Measurements from ENCODE around the gene ZNF710.

ZNF710 gene

GRCh38 chr15:89963301-89964231 is 37.6 kb upstream of the ZNF710 start:
- no peak overlapping the region for H4K91ac ChIP-seq (ENCODE audit: low read depth, low read length)
- no peaks in the 10 kb centered on the region for H3K27me3 ChIP-seq (ENCODE audit: insufficient read depth, low read length)
- DNase-seq = peak in 1 of 2 donors; percentile 18
- no peak overlapping the region for H3K23ac ChIP-seq (ENCODE audit: low read length)
- no peaks in the 10 kb centered on the region for H3K79me2 ChIP-seq (ENCODE audit: control insufficient read depth, insufficient read depth, low read length, poor library complexity)
- no peak overlapping the region for H3K27ac ChIP-seq (ENCODE audit: low read depth, low read length)
- no peaks in the 10 kb centered on the region for H3K36me3 ChIP-seq (ENCODE audit: control insufficient read depth in 1 of 2, insufficient read depth in 2 of 2, low read length in 2 of 2)
- H3K4ac ChIP-seq (ENCODE audit: low read depth, low read length) = no peak overlapping the region
- no peak overlapping the region for H2AFZ ChIP-seq (ENCODE audit: insufficient read depth, low read length, poor library complexity)
- H4K8ac ChIP-seq (ENCODE audit: low read depth, low read length) = no peak overlapping the region
- no peak overlapping the region for H2AK5ac ChIP-seq (ENCODE audit: low read length)
- H3K9me3 ChIP-seq (ENCODE audit: insufficient read depth, low read depth, low read length) = peaks cover 2% of the 10 kb centered on the region
- no peak overlapping the region for H2BK5ac ChIP-seq (ENCODE audit: low read depth, low read length, poor library complexity)
- no peak overlapping the region for H2BK120ac ChIP-seq (ENCODE audit: insufficient read depth, low read length, poor library complexity)
- WGBS (ENCODE audit: extremely low coverage, insufficient coverage, insufficient read length) = no CpG with 5 or more reads among the region's 11 CpGs
- no peaks in the 10 kb centered on the region for H3K79me1 ChIP-seq (ENCODE audit: low read length)
- H3K18ac ChIP-seq (ENCODE audit: low read length) = no peak overlapping the region
- H3K4me2 ChIP-seq (ENCODE audit: low read length) = no peak overlapping the region
- no peak overlapping the region for H3K9ac ChIP-seq (ENCODE audit: low read length)
- H3K4me3 ChIP-seq (ENCODE audit: low read depth, low read length) = no peak overlapping the region
- no peaks in the 10 kb centered on the region for H3K4me1 ChIP-seq (ENCODE audit: control insufficient read depth in 1 of 2, insufficient read depth in 2 of 2, low read length in 2 of 2)
- no peak overlapping the region for H2BK12ac ChIP-seq (ENCODE audit: low read length)
- no peak overlapping the region for H3K14ac ChIP-seq (ENCODE audit: low read length)
- no peak overlapping the region for H4K12ac ChIP-seq (ENCODE audit: low read depth, low read length)

GRCh38 chr15:89964232-89964954 is 36.7 kb upstream of the ZNF710 start:
- H4K8ac ChIP-seq (ENCODE audit: low read depth, low read length) = no peak overlapping the region
- no peak overlapping the region for H2AK5ac ChIP-seq (ENCODE audit: low read length)
- H3K4ac ChIP-seq (ENCODE audit: low read depth, low read length) = no peak overlapping the region
- H3K9me3 ChIP-seq (ENCODE audit: insufficient read depth, low read depth, low read length) = peaks cover 2% of the 10 kb centered on the region
- no peaks in the 10 kb centered on the region for H3K27me3 ChIP-seq (ENCODE audit: insufficient read depth, low read length)
- DNase-seq = no peak
- H3K4me2 ChIP-seq (ENCODE audit: low read length) = no peak overlapping the region
- no peak overlapping the region for H3K27ac ChIP-seq (ENCODE audit: low read depth, low read length)
- no peak overlapping the region for H4K91ac ChIP-seq (ENCODE audit: low read depth, low read length)
- H2AFZ ChIP-seq (ENCODE audit: insufficient read depth, low read length, poor library complexity) = no peak overlapping the region
- no peak overlapping the region for H2BK12ac ChIP-seq (ENCODE audit: low read length)
- no peaks in the 10 kb centered on the region for H3K36me3 ChIP-seq (ENCODE audit: control insufficient read depth in 1 of 2, insufficient read depth in 2 of 2, low read length in 2 of 2)
- no peak overlapping the region for H3K9ac ChIP-seq (ENCODE audit: low read length)
- no peak overlapping the region for H2BK120ac ChIP-seq (ENCODE audit: insufficient read depth, low read length, poor library complexity)
- no peak overlapping the region for H3K18ac ChIP-seq (ENCODE audit: low read length)
- H3K79me1 ChIP-seq (ENCODE audit: low read length) = no peaks in the 10 kb centered on the region
- no peak overlapping the region for H4K12ac ChIP-seq (ENCODE audit: low read depth, low read length)
- no peak overlapping the region for H3K23ac ChIP-seq (ENCODE audit: low read length)
- no peak overlapping the region for H3K14ac ChIP-seq (ENCODE audit: low read length)
- no peaks in the 10 kb centered on the region for H3K4me1 ChIP-seq (ENCODE audit: control insufficient read depth in 1 of 2, insufficient read depth in 2 of 2, low read length in 2 of 2)
- no peaks in the 10 kb centered on the region for H3K79me2 ChIP-seq (ENCODE audit: control insufficient read depth, insufficient read depth, low read length, poor library complexity)
- H3K4me3 ChIP-seq (ENCODE audit: low read depth, low read length) = no peak overlapping the region
- WGBS (ENCODE audit: extremely low coverage, insufficient coverage, insufficient read length) = no CpG with 5 or more reads among the region's 3 CpGs
- H2BK5ac ChIP-seq (ENCODE audit: low read depth, low read length, poor library complexity) = no peak overlapping the region

DNA sequence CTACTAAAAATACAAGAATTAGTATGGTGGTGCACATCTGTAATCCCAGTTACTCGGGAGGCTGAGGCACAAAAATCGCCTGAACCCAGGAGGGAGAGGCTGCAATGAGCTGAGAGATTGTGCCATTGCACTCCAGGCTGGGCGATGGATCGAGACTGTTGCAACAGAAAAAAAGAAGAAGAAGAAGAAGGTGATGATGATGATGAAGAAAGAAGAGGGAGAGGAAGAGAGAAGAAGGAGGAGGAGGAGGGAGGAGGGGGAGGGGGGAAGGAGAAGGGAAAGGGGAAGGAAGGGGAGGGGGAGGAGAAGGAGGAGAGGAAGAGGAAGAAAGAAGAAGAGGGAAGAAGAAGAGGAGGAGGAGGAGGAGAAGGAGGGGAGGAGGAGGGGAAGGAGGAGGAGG is 33.2 kb upstream of the ZNF710 start:
- no peak for DNase-seq
- no peaks in the 10 kb centered on the region for H3K4me1 ChIP-seq (ENCODE audit: control insufficient read depth in 1 of 2, insufficient read depth in 2 of 2, low read length in 2 of 2)
- no peak overlapping the region for H2BK120ac ChIP-seq (ENCODE audit: insufficient read depth, low read length, poor library complexity)
- H3K9me3 ChIP-seq (ENCODE audit: insufficient read depth, low read depth, low read length) = no peaks in the 10 kb centered on the region
- H3K27me3 ChIP-seq (ENCODE audit: insufficient read depth, low read length) = no peaks in the 10 kb centered on the region
- no peak overlapping the region for H4K91ac ChIP-seq (ENCODE audit: low read depth, low read length)
- no peak overlapping the region for H2BK12ac ChIP-seq (ENCODE audit: low read length)
- H3K36me3 ChIP-seq (ENCODE audit: control insufficient read depth in 1 of 2, insufficient read depth in 2 of 2, low read length in 2 of 2) = no peaks in the 10 kb centered on the region
- H3K18ac ChIP-seq (ENCODE audit: low read length) = no peak overlapping the region
- no peaks in the 10 kb centered on the region for H3K79me2 ChIP-seq (ENCODE audit: control insufficient read depth, insufficient read depth, low read length, poor library complexity)
- no peak overlapping the region for H3K4ac ChIP-seq (ENCODE audit: low read depth, low read length)
- H3K23ac ChIP-seq (ENCODE audit: low read length) = no peak overlapping the region
- no peak overlapping the region for H3K14ac ChIP-seq (ENCODE audit: low read length)
- no peaks in the 10 kb centered on the region for H3K79me1 ChIP-seq (ENCODE audit: low read length)
- H3K4me3 ChIP-seq (ENCODE audit: low read depth, low read length) = no peak overlapping the region
- no peak overlapping the region for H3K27ac ChIP-seq (ENCODE audit: low read depth, low read length)
- H4K12ac ChIP-seq (ENCODE audit: low read depth, low read length) = no peak overlapping the region
- H2BK5ac ChIP-seq (ENCODE audit: low read depth, low read length, poor library complexity) = no peak overlapping the region
- no peak overlapping the region for H3K9ac ChIP-seq (ENCODE audit: low read length)
- no peak overlapping the region for H4K8ac ChIP-seq (ENCODE audit: low read depth, low read length)
- no peak overlapping the region for H3K4me2 ChIP-seq (ENCODE audit: low read length)
- no peak overlapping the region for H2AFZ ChIP-seq (ENCODE audit: insufficient read depth, low read length, poor library complexity)
- no peak overlapping the region for H2AK5ac ChIP-seq (ENCODE audit: low read length)
- 100% methylated on average over 1 of the region's 4 CpGs for whole genome bisulfite sequencing (ENCODE audit: extremely low coverage, insufficient coverage, insufficient read length)

DNA sequence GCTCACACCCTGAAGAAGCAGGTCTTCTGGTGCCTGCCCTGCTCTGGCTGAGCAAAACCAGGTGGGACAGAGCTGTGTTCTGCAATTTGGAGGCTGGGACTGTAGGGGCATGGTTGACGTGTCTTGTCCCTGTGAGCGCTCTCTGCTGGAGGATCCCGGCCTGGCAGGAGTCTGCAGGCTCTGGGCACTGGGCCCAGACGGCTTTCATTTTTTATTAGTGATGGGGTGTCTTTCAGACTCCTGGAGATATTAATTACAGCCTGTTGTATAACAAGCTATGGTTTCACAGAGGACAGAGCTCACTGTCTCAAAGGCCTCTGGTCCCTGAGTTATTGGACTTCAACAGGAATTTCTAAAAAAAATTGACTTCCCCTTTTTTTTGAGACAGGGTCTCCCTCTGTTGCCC is 29.5 kb upstream of the ZNF710 start:
- no CpG with 5 or more reads among the region's 4 CpGs for WGBS (ENCODE audit: extremely low coverage, insufficient coverage, insufficient read length)
- Histone ChIP-seq H3K9me3 (ENCODE audit: insufficient read depth, low read depth, low read length) (no peaks in the 10 kb centered on the region), H4K91ac (ENCODE audit: low read depth, low read length) (no peak overlapping the region), H4K8ac (ENCODE audit: low read depth, low read length) (no peak overlapping the region), H2BK5ac (ENCODE audit: low read depth, low read length, poor library complexity) (no peak overlapping the region), H3K79me1 (ENCODE audit: low read length) (no peaks in the 10 kb centered on the region), H2AK5ac (ENCODE audit: low read length) (no peak overlapping the region), H2AFZ (ENCODE audit: insufficient read depth, low read length, poor library complexity) (no peak overlapping the region), H3K14ac (ENCODE audit: low read length) (no peak overlapping the region), H3K9ac (ENCODE audit: low read length) (no peak overlapping the region), H3K4me1 (ENCODE audit: control insufficient read depth in 1 of 2, insufficient read depth in 2 of 2, low read length in 2 of 2) (no peaks in the 10 kb centered on the region), H3K27ac (ENCODE audit: low read depth, low read length) (no peak overlapping the region), H3K27me3 (ENCODE audit: insufficient read depth, low read length) (no peaks in the 10 kb centered on the region), H2BK12ac (ENCODE audit: low read length) (no peak overlapping the region), H3K4ac (ENCODE audit: low read depth, low read length) (no peak overlapping the region), H2BK120ac (ENCODE audit: insufficient read depth, low read length, poor library complexity) (no peak overlapping the region), H4K12ac (ENCODE audit: low read depth, low read length) (no peak overlapping the region), H3K23ac (ENCODE audit: low read length) (no peak overlapping the region), H3K4me3 (ENCODE audit: low read depth, low read length) (no peak overlapping the region), H3K18ac (ENCODE audit: low read length) (no peak overlapping the region), H3K79me2 (ENCODE audit: control insufficient read depth, insufficient read depth, low read length, poor library complexity) (no peaks in the 10 kb centered on the region), H3K4me2 (ENCODE audit: low read length) (no peak overlapping the region), H3K36me3 (ENCODE audit: control insufficient read depth in 1 of 2, insufficient read depth in 2 of 2, low read length in 2 of 2) (no peaks in the 10 kb centered on the region)
- peak; percentile 67 to 81 for DNase-seq

Data from trophoblast cell (in vitro differentiated cells and primary cell).